Measurements from ENCODE around the gene MKRN1. TPM values are rescaled to one million over a fixed set of nuclear protein-coding genes. Genes with fewer than 3 reads are reported as not detected.
"Not testable (repeated sequence)": the region's sequence is repeated elsewhere in the genome, so short reads cannot be mapped to it uniquely, and the experiment has no call there.

MKRN1 gene
- total and polyA plus RNA-seq, 4 experiments from 2014 or later = 131 to 156 (median 143) TPM

DNA sequence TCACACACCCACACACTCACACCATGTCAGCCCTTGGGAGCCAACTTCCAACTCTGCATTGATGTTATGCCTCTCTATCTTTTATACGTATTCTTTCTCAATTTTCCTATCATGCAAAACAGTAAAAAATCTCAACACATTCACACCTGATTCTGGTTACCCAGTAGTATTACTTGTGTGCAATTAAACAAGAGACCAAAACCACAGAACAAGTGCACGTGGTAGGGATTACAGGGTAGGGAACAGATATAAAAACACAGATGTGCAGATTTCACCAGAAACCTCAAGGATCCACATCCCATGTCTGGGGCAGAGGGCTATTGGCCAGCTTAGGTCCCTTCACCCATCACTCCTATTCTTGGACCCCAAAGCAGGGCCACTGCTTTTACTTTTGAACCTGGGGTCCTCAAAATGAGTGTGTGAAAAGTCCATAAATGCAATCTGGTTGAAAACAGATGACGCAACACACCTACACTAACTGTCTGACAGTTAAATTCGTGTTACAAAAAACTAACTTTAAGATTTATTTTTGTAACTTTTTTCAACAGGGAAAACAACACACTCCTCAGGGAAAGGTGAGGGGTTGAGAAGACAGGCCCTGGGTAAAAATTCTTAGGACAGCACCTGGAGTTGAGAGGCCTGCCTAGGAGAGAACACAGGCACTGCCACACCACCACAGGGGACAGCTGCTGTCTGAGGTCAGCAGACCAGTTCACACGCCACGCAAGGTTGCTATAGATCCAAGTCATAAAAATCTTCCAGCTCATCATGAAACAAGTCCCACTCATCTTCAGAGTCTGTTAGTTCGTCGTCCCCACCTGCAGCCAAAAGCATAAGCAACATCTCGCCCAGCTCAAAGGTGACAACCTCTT lies 25.3 kb downstream of the MKRN1 start:
- DNase-seq; H3K9me3 ChIP-seq (ENCODE audit: control insufficient read depth in 1 of 2, low read length in 2 of 2); H3K4me3 Mint-ChIP-seq; H3K27me3 ChIP-seq (ENCODE audit: insufficient read depth, low read length); H3K4me3 ChIP-seq (ENCODE audit: low read length in 2 of 2); H3K27me3 Mint-ChIP-seq; H3K9me3 Mint-ChIP-seq; H3K27ac ChIP-seq (ENCODE audit: low read depth, low read length): not testable (repeated sequence)
- Histone ChIP-seq H3K4me1 (ENCODE audit: insufficient read depth, low read length) (peaks cover 18% of the 10 kb centered on the region), H3K36me3 (ENCODE audit: insufficient read depth, low read length) (peaks cover 49% of the 10 kb centered on the region)
- Mint-ChIP-seq H3K27ac (peak overlapping the region; percentile 67 to 88 (median 80)), H3K36me3 (peaks cover 57 to 64% of the 10 kb centered on the region in 2 donors), H3K4me1 (peaks cover 30 to 65% (median 37%) of the 10 kb centered on the region in 4 donors)
- ChIA-PET POLR2A (ENCODE audit: partially characterized antibody) (interaction anchor here (1.2 kb wide), 1 partner anchor 9 kb away, joined by 3 read pairs; no protein-coding TSS in a partner anchor), CTCF (ENCODE audit: partially characterized antibody) (interaction anchor here (2.8 kb wide), 1 partner anchor 10 kb away, joined by 9 read pairs; no protein-coding TSS in a partner anchor)
- intact Hi-C loops (cut with micrococcal nuclease) = loop anchor here (10.0 kb wide), 1 partner anchor 99 kb away; no protein-coding TSS in a partner anchor

DNA sequence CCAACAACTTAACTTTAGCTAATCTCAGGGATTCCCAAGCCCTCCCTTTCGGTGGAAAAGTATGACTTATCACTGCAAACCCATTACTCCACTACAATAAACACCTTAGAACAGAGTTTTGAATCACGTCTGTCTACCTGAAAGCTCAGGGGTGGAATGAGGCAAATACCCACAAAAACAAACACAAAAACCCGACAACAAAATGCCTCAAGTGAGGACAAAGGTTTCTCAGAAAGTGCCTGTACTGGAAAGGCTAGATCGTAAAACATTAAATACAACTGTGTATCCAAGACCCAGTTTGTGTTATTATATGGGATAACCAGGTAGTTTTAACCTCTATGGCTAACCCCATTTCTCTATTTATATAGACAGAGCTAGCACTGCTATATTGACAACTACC lies 26.0 kb downstream of the MKRN1 start:
- peaks cover 52 to 58% of the 10 kb centered on the region in 2 donors for H3K36me3 Mint-ChIP-seq
- peaks cover 30 to 65% (median 35%) of the 10 kb centered on the region in 4 donors for H3K4me1 Mint-ChIP-seq
- DNase-seq = no peak
- H3K27me3 Mint-ChIP-seq = no peaks in the 10 kb centered on the region
- H3K27me3 ChIP-seq (ENCODE audit: insufficient read depth, low read length) = no peaks in the 10 kb centered on the region
- ChIA-PET POLR2A (ENCODE audit: partially characterized antibody) (no interaction called here), CTCF (ENCODE audit: partially characterized antibody) (interaction anchor here (2.8 kb wide), 1 partner anchor 9 kb away, joined by 9 read pairs; no protein-coding TSS in a partner anchor)
- no peaks in the 10 kb centered on the region for H3K9me3 Mint-ChIP-seq
- intact Hi-C loops (cut with micrococcal nuclease) = loop anchor here (10.0 kb wide), 1 partner anchor 98 kb away; no protein-coding TSS in a partner anchor
- peaks cover 42% of the 10 kb centered on the region for H3K36me3 ChIP-seq (ENCODE audit: insufficient read depth, low read length)
- H3K4me1 ChIP-seq (ENCODE audit: insufficient read depth, low read length) = peaks cover 18% of the 10 kb centered on the region
- no peaks in the 10 kb centered on the region for H3K9me3 ChIP-seq (ENCODE audit: control insufficient read depth in 1 of 2, low read length in 2 of 2)
- H3K4me3 ChIP-seq (ENCODE audit: low read length in 2 of 2) = no peak overlapping the region
- H3K27ac ChIP-seq (ENCODE audit: low read depth, low read length) = no peak overlapping the region
- H3K27ac Mint-ChIP-seq = peak overlapping the region in 1 of 7 donors; percentile 75
- no peak overlapping the region for H3K4me3 Mint-ChIP-seq

- Mint-ChIP-seq H3K27me3 (no peaks in the 10 kb centered on the region), H3K27ac (peak overlapping the region in 4 of 7 donors; percentile 14 to 82 (median 59)), H3K9me3 (no peaks in the 10 kb centered on the region), H3K4me3 (peak overlapping the region in 1 of 8 donors; percentile 14), H3K4me1 (peaks cover 30 to 68% (median 37%) of the 10 kb centered on the region in 4 donors), H3K36me3 (peaks cover 42 to 45% of the 10 kb centered on the region in 2 donors)
- Histone ChIP-seq H3K27me3 (ENCODE audit: insufficient read depth, low read length) (no peaks in the 10 kb centered on the region), H3K9me3 (ENCODE audit: control insufficient read depth in 1 of 2, low read length in 2 of 2) (no peaks in the 10 kb centered on the region), H3K36me3 (ENCODE audit: insufficient read depth, low read length) (peaks cover 31% of the 10 kb centered on the region), H3K4me1 (ENCODE audit: insufficient read depth, low read length) (peaks cover 18% of the 10 kb centered on the region), H3K4me3 (ENCODE audit: low read length in 2 of 2) (no peak overlapping the region), H3K27ac (ENCODE audit: low read depth, low read length) (no peak overlapping the region)
- DNase-seq = no peak
- intact Hi-C loops (cut with micrococcal nuclease) = loop anchor here (10.0 kb wide), 1 partner anchor 97 kb away; no protein-coding TSS in a partner anchor
- CTCF ChIA-PET (ENCODE audit: partially characterized antibody) = interaction anchor here (0.6 to 1.2 kb wide), 2 partner anchors 8 to 24 kb away, joined by 3 read pairs; no protein-coding TSS in a partner anchor
- POLR2A ChIA-PET (ENCODE audit: partially characterized antibody) = interaction anchor here (0.5 to 1.5 kb wide), 2 partner anchors 12 to 1072 kb away, joined by 3 to 4 read pairs; no protein-coding TSS in a partner anchor
Measured at GRCh38 chr7:140451716-140452115, 27.6 kb downstream of the MKRN1 start.

- no peak overlapping the region for H3K4me3 ChIP-seq (ENCODE audit: low read length in 2 of 2)
- no peak overlapping the region for H3K4me3 Mint-ChIP-seq
- peaks cover 17% of the 10 kb centered on the region in 2 donors for H3K36me3 Mint-ChIP-seq
- H3K9me3 Mint-ChIP-seq = no peaks in the 10 kb centered on the region
- ChIA-PET POLR2A (ENCODE audit: partially characterized antibody) (interaction anchor here (1.0 kb wide), 1 partner anchor 28 kb away, joined by 3 read pairs; no protein-coding TSS in a partner anchor), CTCF (ENCODE audit: partially characterized antibody) (no interaction called here)
- H3K27ac ChIP-seq (ENCODE audit: low read depth, low read length) = no peak overlapping the region
- intact Hi-C loops (cut with micrococcal nuclease) = no loop called here
- no peaks in the 10 kb centered on the region for H3K27me3 ChIP-seq (ENCODE audit: insufficient read depth, low read length)
- no peak for DNase-seq
- peak overlapping the region in 3 of 7 donors; percentile 5 to 48 (median 46) for H3K27ac Mint-ChIP-seq
- H3K9me3 ChIP-seq (ENCODE audit: control insufficient read depth in 1 of 2, low read length in 2 of 2) = no peaks in the 10 kb centered on the region
- H3K4me1 ChIP-seq (ENCODE audit: insufficient read depth, low read length) = peaks cover 18% of the 10 kb centered on the region
- peaks cover 18 to 55% (median 26%) of the 10 kb centered on the region in 4 donors for H3K4me1 Mint-ChIP-seq
- H3K36me3 ChIP-seq (ENCODE audit: insufficient read depth, low read length) = peaks cover 4% of the 10 kb centered on the region
- H3K27me3 Mint-ChIP-seq = no peaks in the 10 kb centered on the region
Measured at GRCh38 chr7:140448781-140449480, 30.4 kb downstream of the MKRN1 start.

DNA sequence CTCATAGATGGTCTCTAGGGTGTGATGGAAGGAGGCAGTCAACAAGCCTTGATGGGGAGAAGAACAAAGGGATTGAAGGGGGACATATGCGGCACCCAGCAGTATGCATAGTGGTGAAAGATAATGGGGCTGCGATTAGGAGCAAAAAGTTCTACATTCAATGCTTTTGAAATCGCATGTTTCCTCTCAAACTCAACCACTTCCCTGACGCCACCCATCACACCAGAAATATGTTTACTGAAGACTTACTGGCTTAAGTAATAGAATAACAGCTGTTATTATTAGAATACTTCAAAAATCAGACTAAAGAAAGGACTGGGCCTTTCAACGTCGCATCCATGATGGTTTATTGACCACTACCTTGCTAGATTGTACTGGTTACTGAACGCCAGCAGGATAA lies 31.5 kb downstream of the MKRN1 start:
- H3K9me3 ChIP-seq (ENCODE audit: control insufficient read depth in 1 of 2, low read length in 2 of 2) = no peaks in the 10 kb centered on the region
- intact Hi-C loops (cut with micrococcal nuclease) = no loop called here
- ChIA-PET POLR2A (ENCODE audit: partially characterized antibody) (interaction anchor here (1.6 kb wide), 1 partner anchor 32 kb away, joined by 4 read pairs; the partner anchor contains the start of gene MKRN1), CTCF (ENCODE audit: partially characterized antibody) (interaction anchor here (0.9 to 1.0 kb wide), 2 partner anchors 10 to 31 kb away, joined by 3 read pairs; no protein-coding TSS in a partner anchor)
- Mint-ChIP-seq H3K27ac (peak overlapping the region in 4 of 7 donors; percentile 57 to 85 (median 70)), H3K4me1 (peaks cover 16 to 47% (median 26%) of the 10 kb centered on the region in 4 donors), H3K9me3 (no peaks in the 10 kb centered on the region), H3K36me3 (peaks cover 6 to 8% of the 10 kb centered on the region in 2 donors), H3K27me3 (no peaks in the 10 kb centered on the region), H3K4me3 (peak overlapping the region in 4 of 8 donors; percentile 22 to 74 (median 56))
- no peak overlapping the region for H3K27ac ChIP-seq (ENCODE audit: low read depth, low read length)
- no peak overlapping the region for H3K4me3 ChIP-seq (ENCODE audit: low read length in 2 of 2)
- peaks cover 18% of the 10 kb centered on the region for H3K4me1 ChIP-seq (ENCODE audit: insufficient read depth, low read length)
- no peaks in the 10 kb centered on the region for H3K27me3 ChIP-seq (ENCODE audit: insufficient read depth, low read length)
- H3K36me3 ChIP-seq (ENCODE audit: insufficient read depth, low read length) = no peaks in the 10 kb centered on the region
- no peak for DNase-seq

- intact Hi-C loops (cut with micrococcal nuclease) = no loop called here
- H3K27ac ChIP-seq (ENCODE audit: low read depth, low read length) = no peak overlapping the region
- H3K4me1 ChIP-seq (ENCODE audit: insufficient read depth, low read length) = peaks cover 18% of the 10 kb centered on the region
- no peak overlapping the region for H3K4me3 Mint-ChIP-seq
- ChIA-PET CTCF (ENCODE audit: partially characterized antibody) (no interaction called here), POLR2A (ENCODE audit: partially characterized antibody) (no interaction called here)
- H3K27ac Mint-ChIP-seq = peak overlapping the region in 2 of 7 donors; percentile 48 to 55
- H3K4me3 ChIP-seq (ENCODE audit: low read length in 2 of 2) = no peak overlapping the region
- H3K9me3 Mint-ChIP-seq = no peaks in the 10 kb centered on the region
- H3K9me3 ChIP-seq (ENCODE audit: control insufficient read depth in 1 of 2, low read length in 2 of 2) = no peaks in the 10 kb centered on the region
- H3K36me3 Mint-ChIP-seq = peaks cover 0 to 2% of the 10 kb centered on the region in 2 donors
- H3K4me1 Mint-ChIP-seq = peaks cover 11 to 38% (median 20%) of the 10 kb centered on the region in 4 donors
- no peaks in the 10 kb centered on the region for H3K36me3 ChIP-seq (ENCODE audit: insufficient read depth, low read length)
- H3K27me3 Mint-ChIP-seq = no peaks in the 10 kb centered on the region
- no peaks in the 10 kb centered on the region for H3K27me3 ChIP-seq (ENCODE audit: insufficient read depth, low read length)
- DNase-seq = no peak
Measured at GRCh38 chr7:140446467-140446866, 32.8 kb downstream of the MKRN1 start.
